Rectal smooth muscle tissue (tissue), 1 donor: ENCODE results near the gene PAF1.

Experiments used
- H3K27ac ChIP-seq: one replicate; pipeline ENCODE4 v1.7.0; 2013; ENCODE audit warnings: low read depth, low read length, inconsistent platforms
- H3K27me3 ChIP-seq: one replicate; pipeline ENCODE4 v1.7.0; 2013; ENCODE audit warnings: low read length; ENCODE audit not compliant: control insufficient read depth, insufficient read depth
- H3K36me3 ChIP-seq: one replicate; pipeline ENCODE4 v1.7.0; 2013; ENCODE audit warnings: low read length; ENCODE audit not compliant: control insufficient read depth, insufficient read depth
- H3K4me1 ChIP-seq: one replicate; pipeline ENCODE4 v1.7.0; 2013; ENCODE audit warnings: low read length; ENCODE audit not compliant: control insufficient read depth, insufficient read depth
- H3K4me3 ChIP-seq: one replicate; pipeline ENCODE4 v1.7.0; 2013; ENCODE audit warnings: low read length
- H3K9ac ChIP-seq: one replicate; pipeline ENCODE4 v1.7.0; 2013; ENCODE audit warnings: low read length

Gene PAF1

GRCh38 chr19:39397360-39398296 is 6.7 kb upstream of the PAF1 start:
- peak overlapping the region; percentile 27 for H3K9ac ChIP-seq
- peaks cover 10% of the 10 kb centered on the region for H3K36me3 ChIP-seq
- H3K4me1 ChIP-seq = peaks cover 13% of the 10 kb centered on the region
- peak overlapping the region; percentile 4 for H3K4me3 ChIP-seq
- no peaks in the 10 kb centered on the region for H3K27me3 ChIP-seq
- peak overlapping the region; percentile 83 for H3K27ac ChIP-seq

- Histone ChIP-seq H3K4me3 (peak overlapping the region; percentile 89), H3K9ac (peak overlapping the region; percentile 81), H3K4me1 (peaks cover 13% of the 10 kb centered on the region), H3K27me3 (no peaks in the 10 kb centered on the region), H3K27ac (peak overlapping the region; percentile 99), H3K36me3 (peaks cover 44% of the 10 kb centered on the region)
Measured at GRCh38 chr19:39390451-39390750, 505 bp downstream of the PAF1 start.

GRCh38 chr19:39389631-39390414 is 1.1 kb downstream of the PAF1 start:
- peaks cover 41% of the 10 kb centered on the region for H3K36me3 ChIP-seq
- peaks cover 13% of the 10 kb centered on the region for H3K4me1 ChIP-seq

GRCh38 chr19:39388657-39389056 is 2.2 kb downstream of the PAF1 start:
- Histone ChIP-seq H3K36me3 (peaks cover 41% of the 10 kb centered on the region), H3K27ac (no peak overlapping the region), H3K27me3 (no peaks in the 10 kb centered on the region), H3K9ac (no peak overlapping the region), H3K4me1 (peaks cover 13% of the 10 kb centered on the region), H3K4me3 (no peak overlapping the region)

More at GRCh38 chr19:39389631-39390414, 1.1 kb downstream of the PAF1 start:
- Histone ChIP-seq H3K27ac (peak overlapping the region; percentile 99), H3K9ac (no peak overlapping the region), H3K4me3 (peak overlapping the region; percentile 89), H3K27me3 (no peaks in the 10 kb centered on the region)

GRCh38 chr19:39386557-39386956 is 4.3 kb downstream of the PAF1 start:
- Histone ChIP-seq H3K36me3 (peaks cover 43% of the 10 kb centered on the region), H3K4me3 (no peak overlapping the region), H3K27ac (no peak overlapping the region), H3K4me1 (peaks cover 9% of the 10 kb centered on the region), H3K27me3 (no peaks in the 10 kb centered on the region), H3K9ac (no peak overlapping the region)

- peaks cover 47% of the 10 kb centered on the region for H3K36me3 ChIP-seq
- no peak overlapping the region for H3K9ac ChIP-seq
- peaks cover 9% of the 10 kb centered on the region for H3K4me1 ChIP-seq
- no peaks in the 10 kb centered on the region for H3K27me3 ChIP-seq
- no peak overlapping the region for H3K27ac ChIP-seq
- no peak overlapping the region for H3K4me3 ChIP-seq
Measured at GRCh38 chr19:39385629-39386411, 5.1 kb downstream of the PAF1 start.

GRCh38 chr19:39384839-39385568 is 5.9 kb downstream of the PAF1 start:
- Histone ChIP-seq H3K27ac (no peak overlapping the region), H3K9ac (no peak overlapping the region), H3K36me3 (peaks cover 52% of the 10 kb centered on the region), H3K4me1 (peaks cover 4% of the 10 kb centered on the region), H3K27me3 (no peaks in the 10 kb centered on the region), H3K4me3 (no peak overlapping the region)

GRCh38 chr19:39382991-39383828 is 7.7 kb downstream of the PAF1 start:
- Histone ChIP-seq H3K4me3 (no peak overlapping the region), H3K36me3 (peaks cover 51% of the 10 kb centered on the region), H3K4me1 (no peaks in the 10 kb centered on the region), H3K9ac (no peak overlapping the region), H3K27me3 (no peaks in the 10 kb centered on the region), H3K27ac (no peak overlapping the region)

- H3K27ac ChIP-seq = no peak overlapping the region
- H3K4me1 ChIP-seq = no peaks in the 10 kb centered on the region
- H3K36me3 ChIP-seq = peaks cover 56% of the 10 kb centered on the region
- no peak overlapping the region for H3K9ac ChIP-seq
- H3K4me3 ChIP-seq = no peak overlapping the region
- H3K27me3 ChIP-seq = no peaks in the 10 kb centered on the region
Measured at GRCh38 chr19:39381910-39382611, 8.8 kb downstream of the PAF1 start.

- Histone ChIP-seq H3K36me3 (peaks cover 50% of the 10 kb centered on the region), H3K27me3 (no peaks in the 10 kb centered on the region), H3K9ac (no peak overlapping the region), H3K4me3 (no peak overlapping the region), H3K27ac (no peak overlapping the region), H3K4me1 (no peaks in the 10 kb centered on the region)
Measured at GRCh38 chr19:39380521-39381502, 10.1 kb downstream of the PAF1 start.
